Articular chondrocyte of knee joint (primary cell): Measurements from ENCODE around the gene ATOSA. TPM values are rescaled to one million over a fixed set of nuclear protein-coding genes. Genes with fewer than 3 reads are reported as not detected.

Experiments used
- total RNA-seq: library from RNA; depleted of rRNA; stranded (reverse); fragments of >200 nt; gene quantifications from 2 replicates; pipeline ENCODE4 v1.2.3, GENCODE V29; 2012

Gene ATOSA
- 45.5 and 54.5 TPM in 2 replicates for total RNA-seq

DNA sequence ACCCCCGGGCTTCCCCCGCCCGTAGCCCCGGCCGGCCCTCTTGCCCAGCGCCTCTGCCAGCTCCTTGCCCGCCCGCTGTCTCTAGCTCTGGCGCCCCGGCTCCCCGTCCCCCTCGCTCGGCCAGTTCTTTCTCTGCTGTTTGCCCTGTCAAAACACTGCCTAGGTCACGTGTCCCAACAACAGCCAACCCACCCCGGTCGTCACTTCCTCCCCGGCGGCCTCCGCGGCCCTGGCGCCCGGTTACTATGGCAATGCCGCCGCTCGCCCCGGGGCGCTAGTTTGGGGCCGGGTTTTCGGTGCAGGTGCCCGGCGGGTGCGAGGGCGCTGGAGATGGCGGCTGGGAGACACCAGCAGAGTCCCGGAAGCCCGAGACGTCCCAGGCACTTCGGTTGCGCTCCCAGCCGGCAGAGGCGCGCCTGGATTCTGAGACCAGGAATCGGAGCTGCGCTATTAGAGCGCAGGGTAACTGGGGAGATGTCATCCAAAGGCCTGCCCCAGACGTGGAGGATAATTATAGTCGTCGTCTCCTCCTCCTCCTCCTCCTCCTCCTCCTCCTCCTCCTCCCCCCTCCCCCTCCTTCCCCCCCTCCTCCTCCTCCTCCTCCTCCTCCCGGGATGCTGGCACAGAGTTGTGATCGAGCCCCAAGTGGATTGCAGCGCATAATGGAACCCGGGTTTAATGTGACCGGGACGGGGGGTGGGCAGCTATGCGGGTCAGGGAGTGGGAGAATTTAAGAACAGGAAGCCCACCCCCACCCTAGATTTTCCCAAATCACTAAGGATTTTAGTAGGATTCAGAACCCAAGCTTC, at the start of gene ATOSA:
Gene ATOSA, minus strand, starts transcription at position 157 of the 809 bp plus-strand sequence. CDS start 1,367 bp downstream, outside the sequence.

Other genes with a start within 250 kb of the ATOSA start
- gene MYO5A, start 150.5 kb downstream of the ATOSA start, total RNA-seq = 68.3 and 69.9 TPM in 2 replicates
- gene ARPP19, start 110.4 kb downstream of the ATOSA start, total RNA-seq = 115 and 147 TPM in 2 replicates
- not detected in 2 replicates for gene ONECUT1, start 110.9 kb upstream of the ATOSA start, total RNA-seq